K562 (cell line): ENCODE results near the gene GNA15. TPM values are rescaled to one million over a fixed set of nuclear protein-coding genes. Genes with fewer than 3 reads are reported as not detected.

ENCODE experiments used
- BCOR ChIP-seq: fragments of 450-650 bp; IDR thresholded peaks from 2 replicates; pipeline ENCODE4 v1.6.1; 2016
- CEBPB ChIP-seq: fragments of 450-650 bp; IDR thresholded peaks from 2 replicates; pipeline ENCODE4 v1.6.1; 2016; ENCODE audit warnings: missing genetic modification characterization, missing compliant biosample characterization
- CREB1 ChIP-seq, 2 experiments: sonication (generic) in 1 of 2; formaldehyde crosslinking in 1 of 2; IDR thresholded peaks; 2 replicates each; pipeline versions ENCODE4 v1.6.1 to v1.8.0; 2012 to 2022; ENCODE audit warnings: inconsistent platforms in 1 of 2, mild to moderate bottlenecking in 1 of 2, missing genetic modification reagents in 1 of 2, moderate library complexity in 1 of 2
- DMBX1 ChIP-seq: fragments of 250-450 bp; sonication (Bioruptor Pico); IDR thresholded peaks from 2 replicates; pipeline ENCODE4 v1.8.0; 2022; ENCODE audit warnings: inconsistent platforms, mild to moderate bottlenecking, moderate library complexity, borderline replicate concordance
- MECOM ChIP-seq: fragments of 250-450 bp; sonication (Bioruptor Pico); IDR thresholded peaks from 2 replicates; pipeline ENCODE4 v1.8.0; 2022; ENCODE audit warnings: inconsistent platforms
- MXI1 ChIP-seq: IDR thresholded peaks from 2 replicates; pipeline ENCODE4 v1.6.1; 2011; ENCODE audit warnings: low read depth, mild to moderate bottlenecking, improper control_type of control experiment, low read length
- POLR2G ChIP-seq: fragments of 200-400 bp; formaldehyde crosslinking; IDR thresholded peaks from 2 replicates; pipeline ENCODE4 v1.6.1; 2017; ENCODE audit warnings: low read depth, mild to moderate bottlenecking, antibody characterized with exemption, low read length, moderate library complexity
- ZC3H8 ChIP-seq: fragments of 450-650 bp; IDR thresholded peaks from 2 replicates; pipeline ENCODE4 v1.6.1; 2017
- ZNF24 ChIP-seq: fragments of 450-650 bp; IDR thresholded peaks from 2 replicates; pipeline ENCODE4 v1.6.1; 2016
- polyA plus RNA-seq, 8 experiments: library from polyadenylated mRNA; depleted of rRNA in 4 of 8; stranded (reverse) in 5 of 8; unstranded in 3 of 8; fragments of >200 nt; fragmentation: Nextera tagmentation in 2 of 8; fragmentation: Illumina TruSeq in 1 of 8; extraction: Ambion mirVana in 2 of 8; extraction: Trizol in 1 of 8; gene quantifications; 2 replicates each; pipeline versions ENCODE4 v1.2.1 to v1.2.3, GENCODE V29; 2011 to 2014; ENCODE audit warnings: inconsistent platforms in 1 of 8, missing spikeins in 1 of 8
- total RNA-seq, 7 experiments: library from RNA; depleted of rRNA in 6 of 7; stranded (reverse); fragments of >200 nt in 6 of 7; fragmentation: Illumina TruSeq in 2 of 7; extraction: Trizol in 2 of 7; gene quantifications; 2 replicates each; pipeline versions ENCODE4 v1.2.1 to v1.2.3, GENCODE V29; 2011 to 2021; ENCODE audit warnings: low replicate concordance in 1 of 7
- TF ChIP-seq, protein P1 (sequence below): fragments of 450-650 bp; IDR thresholded peaks from 2 replicates; pipeline ENCODE4 v1.6.1; 2016; ENCODE audit warnings: borderline replicate concordance
- TF ChIP-seq, protein P2 (sequence below), 2 experiments: fragments of 250-450 bp in 1 of 2; fragments of 450-650 bp in 1 of 2; sonication (Bioruptor Pico) in 1 of 2; IDR thresholded peaks; 2 replicates each; pipeline versions ENCODE4 v1.6.1 to v1.8.0; 2016 to 2021; ENCODE audit warnings: mild to moderate bottlenecking in 2 of 2, moderate library complexity in 2 of 2, missing compliant biosample characterization in 1 of 2, missing genetic modification characterization in 1 of 2
- TF ChIP-seq, protein P3 (sequence below): fragments of 450-650 bp; IDR thresholded peaks from 2 replicates; pipeline ENCODE4 v1.6.1; 2018; ENCODE audit not compliant: partially characterized antibody
- TF ChIP-seq, protein P4 (sequence below): sonication (generic); formaldehyde crosslinking; IDR thresholded peaks from 2 replicates; pipeline ENCODE4 v1.8.0; 2022; ENCODE audit warnings: mild to moderate bottlenecking, low read depth, missing genetic modification reagents
- TF ChIP-seq, protein P5 (sequence below): fragments of 450-650 bp; IDR thresholded peaks from 2 replicates; pipeline ENCODE4 v1.7.1; 2018; ENCODE audit warnings: mild to moderate bottlenecking, low read depth; ENCODE audit not compliant: partially characterized antibody

The GNA15 gene
- total and polyA plus RNA-seq, 9 of the 15 experiments (the other 6 are each of a cell fraction or from before 2014, with no cell fraction given): 0.03 to 0.24 (median 0.11) TPM; not detected in 1

DNA sequence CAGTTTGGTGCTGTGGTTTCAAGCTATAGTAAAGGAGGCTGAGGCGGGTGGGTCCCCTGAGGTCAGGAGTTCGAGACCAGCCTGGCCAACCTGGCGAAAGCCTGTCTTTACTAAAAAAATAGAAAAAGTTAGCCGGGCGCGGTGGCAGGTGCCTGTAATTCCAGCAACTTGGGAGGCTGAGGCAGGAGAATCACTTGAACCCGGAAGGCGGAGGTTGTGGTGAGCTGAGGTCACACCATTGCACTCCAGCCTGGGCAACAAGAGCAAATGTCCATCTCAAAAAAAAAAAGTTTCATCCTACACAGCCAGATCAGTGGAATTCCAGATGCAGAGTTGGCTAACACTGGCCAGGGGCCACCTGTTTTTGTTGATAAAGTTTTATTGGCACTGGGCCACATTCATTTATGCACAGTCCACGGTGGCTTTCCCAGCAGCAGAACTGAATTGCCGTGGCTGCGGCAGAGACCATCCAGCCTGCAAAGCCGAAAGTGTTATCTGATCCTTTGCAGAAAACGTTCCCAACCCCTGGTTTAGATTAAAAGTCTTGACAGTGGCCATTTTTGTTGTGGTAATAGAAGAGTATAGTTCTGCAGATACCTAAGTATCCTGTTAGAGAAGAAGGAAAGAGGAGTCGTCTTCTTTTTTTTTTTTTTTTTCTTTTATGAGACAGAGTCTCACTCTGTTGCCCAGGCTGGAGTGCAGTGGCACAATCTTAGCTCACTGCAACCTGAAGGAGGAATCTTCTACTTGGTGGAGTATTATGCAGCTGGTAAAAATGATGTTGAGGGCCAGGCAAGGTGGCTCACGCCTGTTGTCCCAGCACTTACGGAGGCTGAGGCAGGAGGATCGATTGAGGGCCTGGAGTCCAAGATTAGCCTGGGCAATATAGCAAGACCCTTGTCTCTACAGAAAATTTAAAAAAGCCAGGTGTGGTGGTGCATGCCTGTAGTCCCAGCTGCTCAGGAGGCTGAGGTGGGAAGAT, 58.6 kb downstream of the GNA15 start (continued):
- TF ChIP-seq, protein P1, sequence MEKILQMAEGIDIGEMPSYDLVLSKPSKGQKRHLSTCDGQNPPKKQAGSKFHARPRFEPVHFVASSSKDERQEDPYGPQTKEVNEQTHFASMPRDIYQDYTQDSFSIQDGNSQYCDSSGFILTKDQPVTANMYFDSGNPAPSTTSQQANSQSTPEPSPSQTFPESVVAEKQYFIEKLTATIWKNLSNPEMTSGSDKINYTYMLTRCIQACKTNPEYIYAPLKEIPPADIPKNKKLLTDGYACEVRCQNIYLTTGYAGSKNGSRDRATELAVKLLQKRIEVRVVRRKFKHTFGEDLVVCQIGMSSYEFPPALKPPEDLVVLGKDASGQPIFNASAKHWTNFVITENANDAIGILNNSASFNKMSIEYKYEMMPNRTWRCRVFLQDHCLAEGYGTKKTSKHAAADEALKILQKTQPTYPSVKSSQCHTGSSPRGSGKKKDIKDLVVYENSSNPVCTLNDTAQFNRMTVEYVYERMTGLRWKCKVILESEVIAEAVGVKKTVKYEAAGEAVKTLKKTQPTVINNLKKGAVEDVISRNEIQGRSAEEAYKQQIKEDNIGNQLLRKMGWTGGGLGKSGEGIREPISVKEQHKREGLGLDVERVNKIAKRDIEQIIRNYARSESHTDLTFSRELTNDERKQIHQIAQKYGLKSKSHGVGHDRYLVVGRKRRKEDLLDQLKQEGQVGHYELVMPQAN: peak; percentile 25; the same call in 1 of the 2 replicates
- no peak for TF ChIP-seq MECOM (CRISPR knock-in tag)
- TF ChIP-seq CREB1 (IDR thresholded peaks at IDR 0.05): no peak
- TF ChIP-seq CREB1 (CRISPR knock-in tag; IDR thresholded peaks at IDR 0.05): peak; percentile 43; the same call in 1 of the 2 replicates
- TF ChIP-seq MXI1: no peak
- TF ChIP-seq DMBX1 (CRISPR knock-in tag): peak; percentile 55; the same call in 1 of the 2 replicates
- TF ChIP-seq, protein P2, sequence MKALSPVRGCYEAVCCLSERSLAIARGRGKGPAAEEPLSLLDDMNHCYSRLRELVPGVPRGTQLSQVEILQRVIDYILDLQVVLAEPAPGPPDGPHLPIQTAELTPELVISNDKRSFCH (CRISPR knock-in tag; IDR thresholded peaks at IDR 0.05): no peak
- TF ChIP-seq, protein P2 (tag; IDR thresholded peaks at IDR 0.05): no peak
- TF ChIP-seq, protein P3, sequence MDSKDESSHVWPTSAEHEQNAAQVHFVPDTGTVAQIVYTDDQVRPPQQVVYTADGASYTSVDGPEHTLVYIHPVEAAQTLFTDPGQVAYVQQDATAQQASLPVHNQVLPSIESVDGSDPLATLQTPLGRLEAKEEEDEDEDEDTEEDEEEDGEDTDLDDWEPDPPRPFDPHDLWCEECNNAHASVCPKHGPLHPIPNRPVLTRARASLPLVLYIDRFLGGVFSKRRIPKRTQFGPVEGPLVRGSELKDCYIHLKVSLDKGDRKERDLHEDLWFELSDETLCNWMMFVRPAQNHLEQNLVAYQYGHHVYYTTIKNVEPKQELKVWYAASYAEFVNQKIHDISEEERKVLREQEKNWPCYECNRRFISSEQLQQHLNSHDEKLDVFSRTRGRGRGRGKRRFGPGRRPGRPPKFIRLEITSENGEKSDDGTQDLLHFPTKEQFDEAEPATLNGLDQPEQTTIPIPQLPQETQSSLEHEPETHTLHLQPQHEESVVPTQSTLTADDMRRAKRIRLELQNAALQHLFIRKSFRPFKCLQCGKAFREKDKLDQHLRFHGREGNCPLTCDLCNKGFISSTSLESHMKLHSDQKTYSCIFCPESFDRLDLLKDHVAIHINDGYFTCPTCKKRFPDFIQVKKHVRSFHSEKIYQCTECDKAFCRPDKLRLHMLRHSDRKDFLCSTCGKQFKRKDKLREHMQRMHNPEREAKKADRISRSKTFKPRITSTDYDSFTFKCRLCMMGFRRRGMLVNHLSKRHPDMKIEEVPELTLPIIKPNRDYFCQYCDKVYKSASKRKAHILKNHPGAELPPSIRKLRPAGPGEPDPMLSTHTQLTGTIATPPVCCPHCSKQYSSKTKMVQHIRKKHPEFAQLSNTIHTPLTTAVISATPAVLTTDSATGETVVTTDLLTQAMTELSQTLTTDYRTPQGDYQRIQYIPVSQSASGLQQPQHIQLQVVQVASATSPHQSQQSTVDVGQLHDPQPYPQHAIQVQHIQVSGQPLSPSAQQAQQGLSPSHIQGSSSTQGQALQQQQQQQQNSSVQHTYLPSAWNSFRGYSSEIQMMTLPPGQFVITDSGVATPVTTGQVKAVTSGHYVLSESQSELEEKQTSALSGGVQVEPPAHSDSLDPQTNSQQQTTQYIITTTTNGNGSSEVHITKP: peak; percentile 67
- TF ChIP-seq, protein P4, sequence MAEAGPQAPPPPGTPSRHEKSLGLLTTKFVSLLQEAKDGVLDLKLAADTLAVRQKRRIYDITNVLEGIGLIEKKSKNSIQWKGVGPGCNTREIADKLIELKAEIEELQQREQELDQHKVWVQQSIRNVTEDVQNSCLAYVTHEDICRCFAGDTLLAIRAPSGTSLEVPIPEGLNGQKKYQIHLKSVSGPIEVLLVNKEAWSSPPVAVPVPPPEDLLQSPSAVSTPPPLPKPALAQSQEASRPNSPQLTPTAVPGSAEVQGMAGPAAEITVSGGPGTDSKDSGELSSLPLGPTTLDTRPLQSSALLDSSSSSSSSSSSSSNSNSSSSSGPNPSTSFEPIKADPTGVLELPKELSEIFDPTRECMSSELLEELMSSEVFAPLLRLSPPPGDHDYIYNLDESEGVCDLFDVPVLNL (CRISPR knock-in tag): no peak
- peak; percentile 72; the same call in 1 of the 2 replicates for TF ChIP-seq ZNF24
- no peak for TF ChIP-seq ZC3H8
- TF ChIP-seq CEBPB (tag): peak; percentile 76
- TF ChIP-seq, protein P5, sequence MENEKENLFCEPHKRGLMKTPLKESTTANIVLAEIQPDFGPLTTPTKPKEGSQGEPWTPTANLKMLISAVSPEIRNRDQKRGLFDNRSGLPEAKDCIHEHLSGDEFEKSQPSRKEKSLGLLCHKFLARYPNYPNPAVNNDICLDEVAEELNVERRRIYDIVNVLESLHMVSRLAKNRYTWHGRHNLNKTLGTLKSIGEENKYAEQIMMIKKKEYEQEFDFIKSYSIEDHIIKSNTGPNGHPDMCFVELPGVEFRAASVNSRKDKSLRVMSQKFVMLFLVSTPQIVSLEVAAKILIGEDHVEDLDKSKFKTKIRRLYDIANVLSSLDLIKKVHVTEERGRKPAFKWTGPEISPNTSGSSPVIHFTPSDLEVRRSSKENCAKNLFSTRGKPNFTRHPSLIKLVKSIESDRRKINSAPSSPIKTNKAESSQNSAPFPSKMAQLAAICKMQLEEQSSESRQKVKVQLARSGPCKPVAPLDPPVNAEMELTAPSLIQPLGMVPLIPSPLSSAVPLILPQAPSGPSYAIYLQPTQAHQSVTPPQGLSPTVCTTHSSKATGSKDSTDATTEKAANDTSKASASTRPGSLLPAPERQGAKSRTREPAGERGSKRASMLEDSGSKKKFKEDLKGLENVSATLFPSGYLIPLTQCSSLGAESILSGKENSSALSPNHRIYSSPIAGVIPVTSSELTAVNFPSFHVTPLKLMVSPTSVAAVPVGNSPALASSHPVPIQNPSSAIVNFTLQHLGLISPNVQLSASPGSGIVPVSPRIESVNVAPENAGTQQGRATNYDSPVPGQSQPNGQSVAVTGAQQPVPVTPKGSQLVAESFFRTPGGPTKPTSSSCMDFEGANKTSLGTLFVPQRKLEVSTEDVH: peak; percentile 64
- TF ChIP-seq BCOR: peak; percentile 69
- no peak for TF ChIP-seq POLR2G
- TF ChIP-seq, all 486 proteins: peak for 93
